CD4-positive, alpha-beta T cell treated with Interleukin-15 for 1 hour (primary cell): Measurements from ENCODE around the gene NUP85.
"Not testable (repeated sequence)": the region's sequence is repeated elsewhere in the genome, so short reads cannot be mapped to it uniquely, and the experiment has no call there.

Experiments
- DNase-seq: peaks from one replicate; pipeline ENCODE4 v3.0.0-alpha.2; 2020

Gene NUP85

DNA sequence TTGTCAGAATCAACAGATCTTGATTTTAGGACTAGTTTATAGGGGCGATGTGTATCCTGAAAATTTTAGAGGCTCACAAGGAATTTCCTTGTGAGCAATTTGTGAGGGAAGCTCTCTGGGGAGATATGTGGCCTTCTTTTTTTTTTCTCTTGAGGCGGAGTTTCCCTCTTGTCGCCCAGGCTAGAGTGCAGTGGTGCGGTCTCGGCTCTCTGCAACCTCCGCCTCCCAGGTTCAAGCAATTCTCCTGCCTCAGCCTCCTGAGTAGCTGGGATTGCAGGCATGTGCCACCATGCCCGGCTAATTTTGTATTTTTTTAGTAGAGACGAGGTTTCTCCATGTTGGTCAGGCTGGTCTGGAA is 1.6 kb downstream of the NUP85 start:
- not testable (repeated sequence) for DNase-seq

DNA sequence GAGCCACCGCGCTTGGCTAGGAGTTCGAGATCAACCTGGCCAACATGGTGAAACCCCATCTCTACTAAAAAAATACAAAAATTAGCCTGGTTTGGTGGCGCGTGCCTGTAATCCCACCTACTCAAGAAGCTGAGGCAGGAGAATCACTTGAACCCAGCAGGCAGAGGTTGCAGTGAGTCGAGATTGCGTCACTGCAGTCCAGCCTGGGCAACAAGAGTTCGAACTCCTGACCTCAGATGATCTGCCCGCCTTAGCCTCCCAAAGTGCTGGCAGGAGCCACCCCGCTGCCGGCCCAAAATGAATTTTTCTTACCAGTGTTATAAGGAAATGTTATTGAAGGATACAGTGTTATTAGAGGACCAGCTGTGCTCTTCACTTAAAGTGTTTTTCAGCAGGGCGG is 2.3 kb downstream of the NUP85 start:
- no peak for DNase-seq

DNA sequence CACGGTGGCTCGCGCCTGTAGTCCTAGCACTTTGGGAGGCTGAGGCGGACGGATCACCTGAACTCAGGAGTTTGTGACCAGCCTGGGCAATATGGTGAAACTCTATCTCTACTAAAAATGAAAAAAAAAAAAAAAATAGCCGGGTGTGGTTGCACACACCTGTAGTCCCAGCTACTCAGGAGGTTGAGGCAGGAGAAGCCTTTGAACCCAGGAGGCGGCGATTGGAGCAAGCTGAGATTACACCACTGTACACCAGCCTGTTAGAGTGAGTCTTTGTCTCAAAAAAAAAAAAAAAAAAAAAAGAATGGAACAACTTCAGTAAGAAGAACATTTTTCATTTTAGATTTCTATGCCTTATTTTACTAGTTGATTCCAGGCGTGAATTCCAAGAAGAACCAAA is 2.7 kb downstream of the NUP85 start:
- no peak for DNase-seq

DNA sequence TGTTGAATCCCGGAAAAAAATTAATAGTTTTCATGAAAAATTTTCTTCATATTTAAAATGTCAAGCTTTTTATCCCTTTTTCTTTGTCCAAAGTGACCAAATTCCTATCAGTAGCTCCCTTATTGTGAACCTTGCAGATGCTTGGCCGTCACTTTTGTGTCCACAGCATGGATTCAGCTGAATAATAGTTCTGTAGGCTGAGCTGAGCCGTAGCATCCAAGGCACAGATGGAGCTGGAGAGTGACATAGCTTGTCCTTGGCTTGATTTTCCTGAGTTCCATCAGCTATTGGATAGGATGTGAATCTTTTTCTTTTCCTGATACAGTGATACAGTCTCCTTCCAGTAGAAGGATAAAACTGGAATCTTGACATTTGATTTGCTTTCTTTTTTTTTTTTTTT is 3.6 kb downstream of the NUP85 start:
- DNase-seq, result no peak

DNA sequence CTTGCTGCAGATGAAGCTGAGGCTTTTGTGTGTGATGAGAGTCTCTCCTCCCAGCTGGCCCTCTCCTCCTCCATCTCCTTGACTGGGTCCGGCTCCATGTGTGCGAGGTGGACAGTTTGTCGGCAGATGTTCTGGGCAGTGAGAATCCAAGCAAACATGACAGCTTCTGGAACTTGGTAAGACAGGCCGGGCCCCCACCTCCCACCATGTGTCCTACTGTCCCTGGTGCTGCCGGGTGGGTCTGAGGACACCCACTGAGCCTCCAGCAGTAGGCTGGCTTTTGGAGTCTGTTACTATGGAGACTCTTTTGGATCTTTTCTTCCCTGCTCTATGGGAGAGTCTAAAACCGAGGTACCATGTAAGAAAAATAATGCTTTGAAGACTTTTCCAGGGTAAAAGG is 12.7 kb downstream of the NUP85 start:
- no peak for DNase-seq

DNA sequence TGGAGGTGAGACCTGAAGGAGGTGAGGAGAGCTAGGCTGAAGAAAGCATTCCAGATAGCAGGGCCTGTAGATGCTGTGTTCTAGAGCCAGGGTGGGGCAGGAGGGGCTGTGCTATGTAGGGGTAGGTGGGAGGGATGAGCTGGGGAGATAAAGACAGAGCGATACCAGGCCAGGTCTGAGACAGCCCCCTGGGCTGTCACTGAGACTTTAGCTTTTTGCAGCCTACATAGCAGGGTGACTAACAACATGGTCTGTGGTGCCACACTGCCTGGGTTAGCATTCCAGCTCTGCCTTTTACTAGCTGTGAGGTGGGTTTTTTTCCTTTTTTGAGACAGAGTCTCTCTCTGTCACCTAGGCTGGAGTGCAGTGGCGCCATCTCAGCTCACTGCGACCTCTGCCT is 14.3 kb downstream of the NUP85 start:
- DNase-seq, result no peak

DNA sequence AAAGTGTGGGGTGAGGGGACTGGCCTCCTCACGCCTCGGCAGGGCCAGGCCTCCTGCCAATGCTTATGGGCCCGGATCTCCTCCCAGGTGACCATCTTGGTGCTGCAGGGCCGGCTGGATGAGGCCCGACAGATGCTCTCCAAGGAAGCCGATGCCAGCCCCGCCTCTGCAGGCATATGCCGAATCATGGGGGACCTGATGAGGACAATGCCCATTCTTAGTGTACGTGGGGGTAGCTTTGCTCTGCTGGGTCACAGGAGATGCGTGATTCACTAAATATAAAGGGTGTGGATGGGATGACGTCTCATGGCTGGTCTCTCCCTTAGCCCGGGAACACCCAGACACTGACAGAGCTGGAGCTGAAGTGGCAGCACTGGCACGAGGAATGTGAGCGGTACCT is 19.5 kb downstream of the NUP85 start:
- DNase-seq, result no peak

DNA sequence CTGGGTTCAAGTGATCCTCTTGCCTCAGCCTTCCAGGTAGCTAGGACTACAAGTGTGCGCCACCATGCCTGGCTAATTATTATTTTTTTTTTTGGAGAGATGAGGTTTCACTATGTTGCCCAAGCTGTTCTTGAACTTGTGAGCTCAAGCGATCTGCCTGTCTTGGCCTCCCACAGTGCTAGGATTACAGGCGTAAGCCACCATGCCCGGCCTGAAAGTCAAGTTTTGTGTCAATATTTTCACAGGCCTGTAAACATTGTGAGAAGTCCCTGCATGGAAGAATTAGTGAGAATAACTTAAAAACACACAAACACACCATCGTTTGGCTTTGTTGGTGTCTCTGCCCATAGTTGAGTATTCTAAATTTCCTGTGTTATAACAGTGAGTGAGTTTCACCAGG is 22.2 kb downstream of the NUP85 start:
- DNase-seq, result no peak

DNA sequence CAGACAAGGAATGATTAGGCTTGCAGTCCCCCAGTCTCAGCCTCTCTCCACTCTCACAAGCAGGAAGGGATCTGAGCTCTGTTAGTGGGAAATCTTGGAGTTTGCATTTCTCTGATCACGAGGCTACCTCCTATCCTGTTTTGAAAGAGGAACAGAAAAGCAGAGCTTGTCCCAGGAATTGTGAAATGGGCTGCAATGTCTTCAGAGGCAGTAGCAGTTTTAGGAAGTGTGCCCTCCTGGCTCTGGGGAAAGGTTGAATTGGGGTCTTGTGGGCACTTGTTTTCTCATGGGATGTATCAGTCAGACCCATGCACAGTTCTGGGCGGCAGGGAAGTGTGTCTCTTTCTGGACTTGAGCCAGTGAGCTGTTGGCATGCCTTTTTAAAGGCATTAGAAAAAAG is 22.8 kb downstream of the NUP85 start:
- no peak for DNase-seq

DNA sequence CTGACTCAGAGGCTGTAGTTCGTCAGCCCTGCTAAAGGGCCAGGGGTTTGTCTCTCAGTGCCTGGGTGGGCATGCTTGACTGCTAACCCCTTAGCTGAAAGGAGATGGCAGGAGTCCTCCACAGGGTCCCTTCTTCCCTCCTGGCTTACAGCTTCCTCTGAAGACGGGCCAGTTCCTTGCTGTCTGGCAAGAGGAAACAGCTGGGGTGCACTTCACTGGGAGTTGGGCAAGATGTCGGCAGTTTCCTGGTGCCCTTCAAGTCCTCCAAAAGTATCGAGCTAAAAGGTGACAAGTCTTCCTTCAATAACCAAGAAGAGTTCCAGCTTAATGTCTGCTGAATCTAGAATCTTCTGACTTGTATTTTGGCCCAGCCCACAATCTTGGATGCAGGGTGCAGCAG is 23.4 kb downstream of the NUP85 start:
- DNase-seq, result peak; percentile 24

DNA sequence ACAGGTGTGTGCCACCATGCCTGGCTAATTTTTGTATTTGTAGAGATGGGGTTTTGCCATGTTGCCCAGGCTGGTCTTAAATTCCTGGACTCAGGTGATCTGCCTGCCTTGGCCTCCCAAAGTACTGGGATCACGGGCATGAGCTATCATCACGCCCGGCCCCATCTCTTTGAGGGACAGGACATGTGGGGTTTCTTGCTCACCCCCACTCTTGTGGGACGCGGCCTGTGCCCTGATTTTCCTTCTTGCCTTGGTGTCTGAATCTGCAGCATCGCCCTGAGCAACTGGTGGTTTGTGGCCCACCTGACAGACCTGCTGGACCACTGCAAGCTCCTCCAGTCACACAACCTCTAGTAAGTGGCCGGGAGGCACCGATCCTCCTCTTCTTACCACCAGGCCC is 25.6 kb downstream of the NUP85 start:
- DNase-seq, result no peak

DNA sequence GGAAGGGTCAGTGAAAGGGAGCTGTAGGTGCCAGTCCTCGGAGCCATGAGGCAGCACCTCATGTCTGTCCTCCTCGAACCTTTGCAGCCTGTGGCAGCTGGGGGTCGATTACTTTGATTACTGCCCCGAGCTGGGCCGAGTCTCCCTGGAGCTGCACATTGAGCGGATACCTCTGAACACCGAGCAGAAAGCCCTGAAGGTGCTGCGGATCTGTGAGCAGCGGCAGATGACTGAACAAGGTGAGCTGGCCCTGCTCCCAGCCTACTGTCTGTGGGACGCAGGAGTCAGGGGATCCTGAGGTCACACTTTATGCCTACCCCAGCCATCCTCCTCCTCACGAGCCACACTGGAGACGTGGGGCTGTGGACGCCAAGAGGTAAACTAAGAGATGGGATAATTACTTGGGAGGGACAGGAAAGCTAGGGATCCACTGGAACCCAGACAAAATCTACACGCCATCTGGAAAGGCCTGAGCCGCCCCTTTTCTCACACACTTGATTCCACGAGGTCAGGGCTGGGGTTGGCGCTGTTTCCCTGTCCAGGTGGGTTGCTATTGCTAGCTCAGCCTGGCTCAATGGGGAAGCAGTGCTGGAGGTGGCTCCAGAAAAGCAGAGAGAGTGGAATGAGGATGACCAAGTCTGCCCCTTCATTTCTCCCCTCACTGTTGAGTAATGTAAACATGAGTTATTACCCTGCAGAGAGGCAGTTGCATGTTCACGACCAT is 26.4 kb downstream of the NUP85 start:
- no peak for DNase-seq

DNA sequence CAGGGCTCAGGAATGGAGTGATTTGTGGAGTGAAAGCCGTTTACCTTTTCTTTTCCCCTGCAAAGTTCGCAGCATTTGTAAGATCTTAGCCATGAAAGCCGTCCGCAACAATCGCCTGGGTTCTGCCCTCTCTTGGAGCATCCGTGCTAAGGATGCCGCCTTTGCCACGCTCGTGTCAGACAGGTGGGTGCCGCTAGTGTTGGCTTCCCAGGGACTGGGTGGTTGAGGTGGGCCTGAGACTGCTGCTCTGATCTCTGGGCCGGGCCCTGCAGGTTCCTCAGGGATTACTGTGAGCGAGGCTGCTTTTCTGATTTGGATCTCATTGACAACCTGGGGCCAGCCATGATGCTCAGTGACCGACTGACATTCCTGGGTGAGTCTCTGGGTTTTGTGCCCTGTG is 27.3 kb downstream of the NUP85 start:
- no peak for DNase-seq

DNA sequence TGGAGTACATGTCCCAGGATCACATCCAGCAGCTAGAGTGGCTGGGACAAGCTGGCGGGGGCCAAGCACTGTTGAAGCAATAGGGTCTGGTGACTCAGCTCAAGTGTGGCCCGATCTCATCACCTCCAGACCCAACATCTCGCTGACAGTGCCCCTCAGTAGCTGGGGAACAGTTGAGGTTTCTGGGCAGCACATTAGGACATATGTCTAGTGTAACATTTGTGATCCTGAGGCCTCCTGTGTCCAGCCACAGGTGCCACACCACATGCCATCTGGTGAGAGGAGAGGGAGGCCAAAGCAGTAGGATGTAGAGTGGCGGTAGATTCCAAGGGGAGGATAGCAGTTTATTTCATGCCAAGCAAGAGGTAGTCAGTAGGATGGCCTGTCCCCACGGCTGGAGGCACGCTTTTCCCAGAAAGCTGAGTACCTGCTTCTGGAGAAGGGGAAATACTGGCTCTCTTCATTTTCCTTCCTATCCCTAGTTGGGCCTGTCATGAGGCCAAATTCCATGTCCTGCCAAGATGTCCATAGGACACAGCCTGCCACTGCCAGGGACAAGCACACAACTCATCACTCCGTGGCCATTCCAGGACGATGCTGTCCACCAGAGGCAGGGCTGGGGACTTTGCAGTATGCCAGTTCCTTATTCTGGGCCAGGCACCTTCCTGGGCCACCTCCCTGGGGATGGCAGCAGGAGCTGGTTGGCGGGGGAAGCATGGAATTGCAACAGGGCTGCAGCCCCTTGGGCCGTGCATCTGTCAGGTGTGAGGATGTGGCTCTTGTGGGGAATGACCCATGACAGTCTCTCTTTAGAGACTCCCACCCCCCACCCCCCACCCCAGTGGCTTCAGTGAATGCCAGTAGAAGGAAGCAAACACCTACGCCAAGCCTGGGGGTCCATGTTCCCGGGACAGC is 31.9 kb downstream of the NUP85 start:
- no peak for DNase-seq

DNA sequence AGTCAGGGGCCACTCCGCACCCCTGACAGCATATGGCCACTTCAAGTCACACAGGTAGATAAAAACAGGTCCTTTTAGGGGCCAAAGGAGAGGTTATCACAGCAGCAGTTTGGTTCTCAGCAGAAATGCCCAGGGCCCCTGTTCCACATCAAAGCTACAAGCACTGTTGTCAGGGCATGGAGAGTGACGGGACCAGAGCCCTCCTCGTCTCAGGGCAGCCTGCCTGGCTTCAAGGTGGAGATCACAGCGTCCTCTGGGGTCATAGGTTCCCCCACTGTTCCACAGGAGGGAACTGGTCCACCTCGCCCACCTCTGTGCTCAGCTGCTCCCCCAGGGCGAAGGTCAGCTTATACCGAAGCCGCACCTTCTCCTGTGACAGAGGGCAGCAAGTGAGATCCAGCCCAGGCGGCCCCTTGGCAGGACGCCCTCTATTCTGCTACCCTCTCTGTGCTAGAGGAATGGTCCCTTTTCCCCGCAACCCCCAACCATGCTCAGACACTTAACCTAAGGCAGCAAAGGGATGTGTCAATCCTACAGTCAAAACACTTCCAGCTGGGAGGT is 32.6 kb downstream of the NUP85 start:
- DNase-seq, result no peak

DNA sequence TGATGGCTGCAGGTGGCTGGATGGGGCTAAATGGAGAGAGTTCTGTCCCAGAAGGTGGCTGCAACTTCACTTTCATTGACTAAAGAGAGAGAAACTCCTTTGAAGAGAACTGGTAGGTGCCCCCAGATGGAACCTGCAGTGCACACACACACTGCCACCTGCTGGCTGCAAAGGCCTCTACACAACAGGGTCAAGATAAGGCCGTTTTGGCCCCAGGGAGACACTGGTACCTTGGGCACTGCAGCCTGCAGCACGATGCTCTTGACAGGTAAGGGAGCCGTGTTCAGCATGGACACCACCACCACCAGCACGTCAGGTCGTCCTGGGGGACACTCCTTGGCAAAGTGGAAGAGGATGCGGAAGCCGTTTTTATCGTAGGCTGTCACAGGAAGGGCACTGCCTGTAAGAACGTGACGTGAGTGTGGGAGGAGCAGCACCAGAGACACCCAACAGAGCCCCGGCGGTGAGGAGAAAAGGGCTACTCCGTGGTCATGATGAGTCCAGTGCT is 33.3 kb downstream of the NUP85 start:
- DNase-seq, result peak; percentile 69

DNA sequence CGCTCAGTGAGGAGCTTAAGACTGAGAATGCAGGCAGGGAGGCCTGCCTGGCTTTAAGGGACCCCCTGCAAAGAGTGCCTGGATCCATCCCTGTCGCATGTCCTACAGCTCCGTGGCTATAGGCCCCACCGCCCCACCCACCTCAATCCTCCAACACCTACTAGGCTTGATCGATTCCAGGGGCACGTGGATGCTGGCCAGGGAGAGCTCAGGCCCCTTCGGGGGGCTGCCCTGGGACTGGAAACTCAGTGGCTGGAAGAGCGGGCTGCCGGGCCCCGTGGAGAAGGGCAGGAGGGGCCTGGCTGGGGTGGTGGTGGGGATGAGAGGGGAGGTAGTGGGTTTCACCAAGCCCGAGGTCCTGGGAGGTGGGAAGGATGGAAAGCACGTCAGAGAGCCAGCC is 33.7 kb downstream of the NUP85 start:
- DNase-seq, result no peak

DNA sequence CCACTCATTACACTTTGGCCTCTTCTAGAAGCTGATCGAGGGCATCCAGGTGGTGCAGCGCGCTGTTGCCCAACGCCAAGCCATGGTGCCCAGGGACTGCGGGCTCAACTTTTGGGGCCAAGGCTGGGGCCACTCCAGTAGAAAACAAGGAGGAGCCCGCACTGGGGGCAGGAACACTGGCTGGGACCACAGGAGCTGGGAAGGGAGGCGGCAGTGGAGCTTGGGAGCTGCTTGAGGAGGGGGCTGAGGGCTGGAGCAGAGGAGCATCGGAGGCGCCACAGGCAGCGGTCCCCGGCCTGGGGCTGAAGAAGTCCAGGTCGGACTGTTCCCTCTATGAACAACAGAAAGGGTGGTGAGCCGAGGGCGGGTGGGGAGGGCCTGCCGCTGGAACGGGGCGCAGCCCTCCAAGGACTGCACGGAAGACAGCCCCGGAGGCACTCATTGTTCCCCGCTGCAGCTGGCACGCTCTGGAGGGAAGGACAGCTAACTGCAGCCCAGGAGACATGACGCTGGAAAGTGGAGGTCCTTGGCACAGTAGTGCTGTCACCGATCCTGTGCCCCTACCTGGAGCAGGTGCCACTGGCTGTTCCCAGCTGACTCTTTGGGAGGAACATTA is 34.4 kb downstream of the NUP85 start:
- no peak for DNase-seq

DNA sequence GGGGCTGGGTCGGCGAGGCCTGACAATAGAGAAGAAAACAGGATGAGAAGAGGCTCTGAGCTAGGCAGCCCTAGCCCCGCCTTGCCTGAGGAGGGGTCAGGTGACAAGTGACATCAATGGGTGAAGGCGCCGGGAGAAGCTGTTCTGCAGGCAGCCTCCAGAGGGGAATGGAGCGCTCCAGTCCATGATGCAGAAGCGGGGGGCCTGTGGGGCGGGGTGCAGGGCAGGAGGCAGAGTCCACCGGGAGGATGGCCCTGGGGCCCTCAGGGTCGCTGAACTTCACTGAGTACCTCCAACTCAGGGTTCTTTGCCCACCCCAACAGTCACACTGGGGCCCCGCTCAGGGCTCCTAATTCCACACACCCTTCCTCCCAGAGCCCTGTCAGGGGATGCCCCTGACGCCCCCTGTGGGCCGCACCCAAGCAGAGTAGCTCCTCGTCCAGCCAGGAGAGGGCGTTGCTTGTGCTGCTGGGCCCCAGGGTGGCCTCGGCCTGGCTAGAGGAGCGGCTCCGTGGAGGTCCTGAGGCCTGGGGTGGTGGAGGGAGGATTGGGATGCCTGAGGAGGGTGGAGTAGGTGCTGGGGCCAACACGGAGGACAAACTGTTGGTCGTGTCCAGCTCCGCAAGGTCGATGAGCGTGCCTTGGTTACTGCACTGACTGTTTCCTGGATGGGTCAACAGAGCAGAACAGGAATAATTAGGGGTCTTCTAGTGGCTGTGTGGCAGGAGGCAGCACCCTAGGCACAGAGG is 35.1 kb downstream of the NUP85 start:
- no peak for DNase-seq

DNA sequence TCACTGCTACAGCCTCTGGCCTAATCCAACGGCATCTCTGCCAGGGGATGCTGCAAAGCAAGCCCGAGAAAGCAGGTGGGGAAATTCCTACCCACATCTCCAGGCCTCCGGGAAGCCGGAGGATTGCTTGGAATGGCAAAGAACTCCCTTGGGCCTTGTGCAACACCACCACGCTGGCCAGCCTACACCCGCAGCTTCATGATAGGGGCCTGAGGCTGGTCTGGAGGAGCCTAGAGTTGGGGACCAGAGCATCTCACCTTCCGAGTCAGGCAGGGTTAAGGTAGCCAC is 35.6 kb downstream of the NUP85 start:
- no peak for DNase-seq

DNA sequence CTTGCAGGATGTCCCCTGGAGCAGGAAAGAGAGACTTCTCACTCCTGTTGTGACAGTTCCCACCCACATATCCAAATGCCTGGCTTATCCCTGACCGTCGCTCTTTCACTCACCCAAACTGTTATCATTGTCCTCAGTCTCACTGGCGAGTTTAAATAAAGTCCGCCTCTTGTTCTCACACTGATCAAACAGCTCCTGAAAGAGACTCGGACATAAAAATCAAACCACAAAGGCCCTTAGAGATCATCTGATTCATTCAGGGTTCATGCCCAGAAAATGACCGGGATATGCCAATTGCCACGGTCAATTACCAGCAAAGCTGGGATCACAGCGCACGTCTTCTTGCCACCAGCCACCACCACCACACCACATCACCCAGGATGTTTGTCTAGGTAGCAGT is 36.0 kb downstream of the NUP85 start:
- no peak for DNase-seq

DNA sequence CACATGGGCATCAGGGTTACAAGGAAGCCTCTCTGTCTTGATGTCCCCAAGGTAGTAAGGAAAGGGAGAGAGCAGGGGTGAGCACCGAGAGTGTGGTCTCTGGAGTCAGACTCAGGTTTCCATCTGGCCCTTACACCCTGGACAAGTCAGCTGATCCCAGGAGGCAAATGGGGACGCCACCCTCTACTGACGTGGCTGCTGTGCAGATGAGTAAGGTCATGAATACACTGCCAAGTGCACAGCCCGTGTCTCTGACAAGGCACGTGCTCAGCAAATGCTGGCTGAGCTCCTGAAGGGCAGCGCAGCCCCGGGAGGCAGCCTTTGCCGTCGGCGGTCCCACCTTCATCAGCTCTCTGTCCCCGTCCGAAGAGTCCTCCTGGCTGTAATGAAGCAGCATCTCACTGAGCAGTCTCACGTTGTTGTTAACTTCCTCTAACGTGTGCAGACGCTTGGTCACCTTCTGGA is 36.5 kb downstream of the NUP85 start:
- DNase-seq, result no peak

DNA sequence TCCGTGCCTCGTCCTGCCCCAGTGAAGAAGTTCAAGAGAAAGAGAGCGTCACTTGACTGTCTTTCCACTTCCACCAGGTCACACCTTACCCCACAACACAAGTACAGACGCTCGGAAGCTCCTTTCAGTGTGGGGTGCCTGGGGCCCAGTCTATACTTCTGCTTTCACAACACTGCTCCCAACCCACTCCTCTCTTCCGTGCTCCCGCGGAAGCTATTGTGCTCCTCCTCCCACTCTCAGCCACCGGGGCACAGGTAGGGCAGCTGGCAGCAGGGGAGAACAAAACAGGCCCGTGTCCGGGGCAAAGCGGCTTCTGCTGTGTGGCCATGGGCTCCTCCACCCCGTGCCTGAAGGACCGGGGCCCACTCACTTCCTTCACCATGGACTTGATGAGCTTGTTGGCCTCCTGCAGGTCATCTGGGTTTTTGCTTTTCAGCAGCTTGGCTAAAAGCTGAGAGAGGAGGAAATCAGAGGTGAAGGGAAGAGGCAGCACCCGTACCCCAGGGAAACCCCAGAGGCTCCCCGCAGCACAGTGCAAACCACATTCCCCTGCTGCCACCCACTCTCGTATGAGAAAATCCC is 37.1 kb downstream of the NUP85 start:
- peak; percentile 50 for DNase-seq
